Thymus (tissue), 11 donors: Measurements from ENCODE around the gene ADCYAP1R1. TPM values are rescaled to one million over a fixed set of nuclear protein-coding genes. Genes with fewer than 3 reads are reported as not detected.

Experiments
- DNase-seq, 9 donors: peaks; one replicate each; pipeline ENCODE4 v3.0.0-alpha.2; 2013; ENCODE audit warnings: low spot score in 9 of 9, low read depth in 6 of 9, missing footprints in 1 of 9
- H3K27ac ChIP-seq, 2 donors: one replicate each; pipeline ENCODE4 v1.5.1; 2013; ENCODE audit warnings: control low read depth in 1 of 2, low read depth in 1 of 2, low read length in 1 of 2, mild to moderate bottlenecking in 1 of 2, moderate library complexity in 1 of 2
- H3K27me3 ChIP-seq, 2 donors: one replicate each; pipeline ENCODE4 v1.5.1; 2013; ENCODE audit warnings: low read length in 1 of 2; ENCODE audit not compliant: control insufficient read depth in 2 of 2, insufficient read depth in 1 of 2
- H3K36me3 ChIP-seq, 2 donors: one replicate each; pipeline ENCODE4 v1.5.1; 2013; ENCODE audit warnings: low read length in 1 of 2, mild to moderate bottlenecking in 1 of 2, moderate library complexity in 1 of 2; ENCODE audit not compliant: control insufficient read depth in 2 of 2, insufficient read depth in 2 of 2
- H3K4me1 ChIP-seq, 2 donors: one replicate each; pipeline ENCODE4 v1.5.1; 2013; ENCODE audit warnings: low read length in 2 of 2; ENCODE audit not compliant: control insufficient read depth in 2 of 2, insufficient read depth in 2 of 2
- H3K4me3 ChIP-seq, 2 donors: one replicate each; pipeline ENCODE4 v1.5.1; 2013; ENCODE audit warnings: low read length in 2 of 2, control low read depth in 1 of 2, mild to moderate bottlenecking in 1 of 2
- H3K9me3 ChIP-seq, 2 donors: one replicate each; pipeline ENCODE4 v1.5.1; 2013; ENCODE audit warnings: low read length in 1 of 2, mild to moderate bottlenecking in 1 of 2; ENCODE audit not compliant: control insufficient read depth in 2 of 2, insufficient read depth in 1 of 2
- WGBS: extraction: QIAGEN DNeasy Blood & Tissue Kit; methylation state at CpG from one replicate; pipeline ENCODE4 v1.1.7; 2013; 5-methylcytosine and 5-hydroxymethylcytosine counted together
- polyA plus RNA-seq: library from polyadenylated mRNA; stranded (reverse); fragments of 200-250 nt; gene quantifications from one replicate; pipeline ENCODE4 v1.2.3, GENCODE V29; 2013
- total RNA-seq: library from RNA; stranded (reverse); fragments of 120-200 nt; gene quantifications from one replicate; pipeline ENCODE4 v1.2.4, GENCODE V29; 2013
- donor health status: healthy.

ADCYAP1R1 gene
- total and polyA plus RNA-seq, 2 donors = 0.21 to 0.61 TPM

DNA sequence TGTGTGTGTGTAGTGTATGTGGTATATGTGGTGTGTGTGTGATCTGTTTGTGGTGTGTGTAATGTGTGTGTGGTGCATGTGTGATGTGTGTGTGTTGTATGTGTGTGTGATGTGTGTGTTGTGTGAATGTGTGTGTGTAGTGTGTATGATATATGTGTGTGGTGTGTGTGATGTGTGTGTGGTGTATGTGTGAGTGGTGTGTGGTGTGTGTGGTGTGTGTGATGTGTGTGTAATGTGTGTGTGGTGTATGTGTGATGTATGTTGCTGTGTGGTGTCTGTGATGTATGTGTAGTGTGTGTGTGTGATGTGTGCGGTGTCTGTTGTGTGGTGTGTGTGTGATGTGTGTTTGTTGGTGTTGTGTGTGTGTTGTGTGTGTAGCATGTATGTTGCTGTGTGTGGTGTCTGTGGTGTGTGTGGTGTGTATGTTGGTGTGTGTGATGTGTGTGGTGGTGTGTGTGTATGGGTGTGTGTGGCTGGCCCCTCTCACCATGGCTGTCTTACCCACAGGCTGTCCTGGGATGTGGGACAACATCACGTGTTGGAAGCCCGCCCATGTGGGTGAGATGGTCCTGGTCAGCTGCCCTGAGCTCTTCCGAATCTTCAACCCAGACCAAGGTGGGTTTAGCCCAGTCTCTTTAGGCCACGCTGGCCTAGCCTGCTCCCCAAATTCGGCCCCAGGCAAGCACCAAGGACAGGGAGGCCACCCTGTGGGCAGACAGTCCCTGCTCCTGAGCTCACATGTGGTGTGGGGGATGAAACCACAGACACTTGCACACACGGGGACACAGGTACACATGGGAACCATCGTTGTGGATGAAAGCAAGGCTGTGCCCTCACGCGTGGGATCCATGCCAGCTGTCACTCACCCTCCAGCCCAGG, 25.6 kb downstream of the ADCYAP1R1 start:
- 90% methylated on average over 10 of the region's 10 CpGs for WGBS
- Histone ChIP-seq H3K9me3 (no peaks in the 10 kb centered on the region), H3K27me3 (peaks cover 0 to 15% of the 10 kb centered on the region in 2 donors), H3K4me1 (no peaks in the 10 kb centered on the region), H3K36me3 (no peaks in the 10 kb centered on the region), H3K27ac (no peak overlapping the region), H3K4me3 (no peak overlapping the region)
- DNase-seq = no peak

DNA sequence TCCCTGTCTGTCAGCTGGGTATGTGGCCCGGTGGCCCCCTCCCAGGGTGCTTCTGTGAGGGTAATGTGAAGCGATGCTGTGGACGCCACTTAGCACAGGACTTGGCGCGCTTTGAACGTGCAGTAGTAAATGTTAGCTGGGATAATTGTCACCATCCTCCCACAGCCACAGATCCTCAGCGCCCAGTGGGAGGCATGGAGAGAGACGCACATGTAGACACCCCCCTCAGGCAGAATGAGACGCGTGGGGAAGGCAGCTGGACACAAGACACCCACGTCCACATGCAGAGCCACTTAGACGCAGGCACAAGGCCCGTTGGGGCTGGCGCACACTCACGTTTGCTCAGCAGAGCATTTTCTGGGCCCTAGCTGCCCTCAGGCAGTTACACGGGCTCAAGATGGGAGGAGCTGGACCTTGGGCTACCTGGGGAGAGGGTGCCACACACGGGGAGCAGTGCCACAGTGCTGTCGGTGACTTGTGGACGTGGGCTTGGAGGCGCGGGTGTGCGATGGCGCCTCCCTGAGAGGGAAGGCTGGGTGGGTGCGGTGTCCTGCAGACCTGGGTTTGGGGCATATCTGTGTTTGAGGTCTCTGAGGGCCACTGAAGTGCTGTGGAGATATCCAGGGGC, 26.4 kb downstream of the ADCYAP1R1 start:
- H3K27ac ChIP-seq = no peak overlapping the region
- no peaks in the 10 kb centered on the region for H3K4me1 ChIP-seq
- H3K36me3 ChIP-seq = no peaks in the 10 kb centered on the region
- 90% methylated on average over 24 of the region's 24 CpGs for WGBS
- no peak overlapping the region for H3K4me3 ChIP-seq
- H3K9me3 ChIP-seq = no peaks in the 10 kb centered on the region
- no peak for DNase-seq
- H3K27me3 ChIP-seq = peaks cover 0 to 21% of the 10 kb centered on the region in 2 donors

DNA sequence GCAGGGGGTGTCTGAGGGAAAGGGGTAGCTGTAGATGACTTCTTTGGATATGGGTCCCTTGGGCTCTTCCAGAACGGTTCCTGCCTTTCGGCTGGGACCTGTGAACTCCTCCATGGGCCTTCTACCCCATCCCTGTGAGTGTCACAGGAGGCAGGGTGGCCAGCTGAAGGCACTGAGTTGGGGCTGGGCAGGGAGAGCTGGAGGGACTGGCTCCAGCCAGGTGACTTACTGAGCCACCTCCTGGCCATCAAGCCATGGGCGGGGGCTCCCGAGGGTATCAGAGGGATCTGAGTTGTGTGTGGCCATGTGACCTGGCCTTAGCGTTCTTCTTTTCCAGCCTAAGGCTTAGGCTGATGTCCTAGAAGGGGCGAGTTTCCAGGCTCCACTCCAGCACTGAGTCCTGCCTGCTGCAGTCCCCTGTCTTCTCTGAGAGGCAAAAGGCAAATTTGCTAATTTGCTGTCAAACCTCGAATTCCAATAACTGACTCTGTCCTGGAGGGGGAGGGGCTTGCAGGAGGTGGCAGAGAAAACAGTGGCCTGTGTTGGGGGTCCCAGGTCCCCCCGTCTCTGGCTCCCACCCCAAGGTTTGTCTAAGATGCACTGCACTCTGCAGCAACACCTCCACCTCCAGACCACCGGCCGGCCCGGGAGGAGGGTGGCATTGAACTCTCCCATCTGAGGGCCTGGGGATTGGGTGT, 27.2 kb downstream of the ADCYAP1R1 start:
- H3K27me3 ChIP-seq = peaks cover 0 to 21% of the 10 kb centered on the region in 2 donors
- 79% methylated on average over 11 of the region's 11 CpGs for WGBS
- no peaks in the 10 kb centered on the region for H3K4me1 ChIP-seq
- H3K27ac ChIP-seq = no peak overlapping the region
- H3K36me3 ChIP-seq = no peaks in the 10 kb centered on the region
- DNase-seq = no peak
- no peaks in the 10 kb centered on the region for H3K9me3 ChIP-seq
- no peak overlapping the region for H3K4me3 ChIP-seq

DNA sequence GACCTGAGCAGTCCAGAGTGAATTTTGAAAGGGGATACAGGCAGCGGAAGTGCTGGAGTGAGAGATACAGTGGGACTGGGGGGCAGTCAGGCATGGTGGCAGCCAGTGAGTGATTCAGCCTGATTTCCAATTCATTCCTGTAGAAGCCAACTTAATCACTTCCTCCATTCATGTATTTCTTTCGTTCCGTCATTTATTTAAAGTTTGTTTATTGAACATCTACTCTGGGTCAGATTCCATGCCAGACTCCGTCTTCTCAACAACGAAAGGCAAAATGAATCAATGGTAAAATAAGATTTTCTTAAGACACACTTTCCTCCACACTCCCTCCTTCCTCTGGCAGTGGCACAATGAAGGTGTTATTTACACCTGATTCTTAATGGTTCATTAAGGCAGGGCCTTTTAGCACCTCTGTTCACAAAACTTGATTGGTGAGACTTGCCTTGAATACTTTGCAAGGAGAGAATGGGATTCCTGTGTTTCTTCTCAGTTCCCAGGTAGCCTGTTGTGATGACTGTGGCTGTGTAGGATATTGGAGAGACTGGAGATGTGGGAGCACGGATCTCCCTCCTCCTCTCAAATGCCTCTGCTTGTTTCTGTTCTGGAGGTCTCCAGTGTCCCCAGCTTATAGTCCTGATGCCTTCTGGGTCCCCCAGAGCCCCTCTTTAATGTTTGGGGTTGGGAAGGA, 27.9 kb downstream of the ADCYAP1R1 start:
- no peaks in the 10 kb centered on the region for H3K9me3 ChIP-seq
- no peak overlapping the region for H3K27ac ChIP-seq
- H3K36me3 ChIP-seq = no peaks in the 10 kb centered on the region
- no peak for DNase-seq
- no peak overlapping the region for H3K4me3 ChIP-seq
- peaks cover 0 to 21% of the 10 kb centered on the region in 2 donors for H3K27me3 ChIP-seq
- no peaks in the 10 kb centered on the region for H3K4me1 ChIP-seq
- WGBS = 81% methylated on average over 6 of the region's 6 CpGs

DNA sequence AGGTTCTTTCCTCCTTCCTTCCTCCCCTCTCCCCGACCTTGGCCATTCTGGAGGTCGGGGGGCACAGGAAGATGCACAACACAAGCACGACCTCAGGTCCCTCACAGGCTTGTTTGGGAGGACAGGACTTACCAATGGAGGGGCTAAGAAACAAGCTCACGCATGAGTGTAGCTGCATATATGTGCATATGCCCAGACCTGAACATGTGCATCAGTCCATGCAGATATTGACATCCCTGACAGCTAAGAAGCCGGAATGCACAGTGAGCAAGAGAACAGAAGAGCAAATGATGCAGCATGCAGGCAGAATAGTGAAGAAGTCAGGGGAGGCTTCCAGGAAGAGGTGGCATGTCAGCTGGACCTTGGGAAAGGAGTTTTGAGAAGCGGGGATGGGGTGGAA, 28.7 kb downstream of the ADCYAP1R1 start:
- 57% methylated on average over 6 of the region's 6 CpGs for WGBS
- H3K9me3 ChIP-seq = no peaks in the 10 kb centered on the region
- H3K27me3 ChIP-seq = peaks cover 0 to 21% of the 10 kb centered on the region in 2 donors
- no peaks in the 10 kb centered on the region for H3K4me1 ChIP-seq
- no peaks in the 10 kb centered on the region for H3K36me3 ChIP-seq
- no peak overlapping the region for H3K4me3 ChIP-seq
- H3K27ac ChIP-seq = no peak overlapping the region
- no peak for DNase-seq

DNA sequence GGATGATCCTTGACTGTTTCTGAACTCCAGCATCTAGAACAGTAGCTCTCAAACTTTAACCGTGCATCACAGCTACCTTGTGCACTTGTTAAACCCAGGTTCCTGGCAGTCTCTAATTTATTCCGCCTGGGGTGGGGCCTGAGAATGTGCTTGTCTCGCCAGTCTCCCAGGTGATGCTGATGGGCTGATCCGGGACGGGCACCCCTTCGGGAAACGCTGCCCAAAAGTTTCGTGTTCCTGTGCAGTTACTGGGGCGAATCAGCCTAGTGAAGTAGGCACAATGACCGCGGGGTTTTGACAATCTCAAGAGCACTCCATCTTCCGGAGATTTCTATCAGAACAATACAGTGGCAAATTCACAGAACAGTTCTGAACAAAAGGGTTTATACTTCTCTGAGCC, 29.9 kb downstream of the ADCYAP1R1 start:
- 28% methylated on average over 12 of the region's 12 CpGs for WGBS
- Histone ChIP-seq H3K9me3 (no peaks in the 10 kb centered on the region), H3K36me3 (no peaks in the 10 kb centered on the region), H3K4me1 (no peaks in the 10 kb centered on the region), H3K27ac (no peak overlapping the region), H3K27me3 (peaks cover 0 to 21% of the 10 kb centered on the region in 2 donors), H3K4me3 (no peak overlapping the region)
- no peak for DNase-seq

DNA sequence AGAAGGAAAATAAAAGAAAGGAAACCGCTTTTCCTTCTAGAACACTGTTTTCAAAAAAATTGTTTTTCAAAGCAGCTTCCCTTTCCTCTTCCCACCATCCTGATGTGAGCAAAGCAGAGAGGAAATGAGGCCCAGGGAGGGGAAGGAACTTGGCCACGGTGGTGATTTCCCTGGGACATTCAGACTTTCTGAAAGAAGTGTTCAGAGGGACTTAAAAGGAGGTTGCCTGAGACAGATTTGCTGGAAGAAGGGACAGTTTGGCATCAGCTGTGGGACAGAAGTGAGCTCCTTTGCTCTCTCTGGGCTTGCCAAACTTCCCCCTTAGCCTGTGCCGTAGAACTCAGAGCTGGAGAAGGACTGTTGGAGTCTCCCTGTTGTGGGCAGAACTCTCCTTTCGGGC, 30.3 kb downstream of the ADCYAP1R1 start:
- no peaks in the 10 kb centered on the region for H3K4me1 ChIP-seq
- no peak overlapping the region for H3K27ac ChIP-seq
- no peak for DNase-seq
- H3K9me3 ChIP-seq = no peaks in the 10 kb centered on the region
- H3K36me3 ChIP-seq = no peaks in the 10 kb centered on the region
- H3K4me3 ChIP-seq = no peak overlapping the region
- WGBS = 46% methylated on average over 4 of the region's 4 CpGs
- H3K27me3 ChIP-seq = peaks cover 0 to 21% of the 10 kb centered on the region in 2 donors

DNA sequence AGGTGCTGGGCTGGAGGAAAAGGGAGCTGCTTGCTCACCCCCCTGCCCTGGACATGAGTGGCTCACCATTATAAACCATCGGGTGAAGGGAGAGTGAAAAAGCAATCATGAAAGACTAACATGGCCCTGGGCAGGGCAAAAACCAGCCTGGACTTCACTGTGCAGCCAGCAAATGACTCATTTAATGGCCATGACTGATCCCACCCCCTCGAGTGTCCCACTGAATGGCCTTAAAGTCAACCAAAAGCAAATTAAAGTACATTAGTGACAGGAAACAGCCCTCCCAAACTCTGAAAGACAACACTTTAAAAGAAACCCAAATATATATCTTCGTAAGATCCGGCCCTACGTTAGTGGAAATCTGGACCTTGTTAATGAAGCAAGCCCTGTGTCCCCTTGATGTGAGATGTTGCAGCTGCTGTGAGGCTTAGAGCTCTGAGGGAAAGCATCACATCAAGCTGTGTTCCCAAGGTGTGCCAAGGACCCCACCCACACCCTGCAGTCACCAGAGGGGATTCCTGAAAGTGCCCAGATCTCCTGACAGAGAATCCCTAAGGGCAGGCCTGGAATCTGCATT, 31.2 kb downstream of the ADCYAP1R1 start:
- 83% methylated on average over 5 of the region's 5 CpGs for WGBS
- no peak for DNase-seq
- H3K4me1 ChIP-seq = no peaks in the 10 kb centered on the region
- peaks cover 0 to 21% of the 10 kb centered on the region in 2 donors for H3K27me3 ChIP-seq
- no peak overlapping the region for H3K4me3 ChIP-seq
- no peaks in the 10 kb centered on the region for H3K36me3 ChIP-seq
- no peaks in the 10 kb centered on the region for H3K9me3 ChIP-seq
- H3K27ac ChIP-seq = no peak overlapping the region
